ENCODE measurements around the gene PCK2. TPM values are rescaled to one million over a fixed set of nuclear protein-coding genes. Genes with fewer than 3 reads are reported as not detected.
"Not testable (repeated sequence)": the region's sequence is repeated elsewhere in the genome, so short reads cannot be mapped to it uniquely, and the experiment has no call there.

The PCK2 gene
- total RNA-seq, 1 donor from 2014 or later, result 3.1 TPM

DNA sequence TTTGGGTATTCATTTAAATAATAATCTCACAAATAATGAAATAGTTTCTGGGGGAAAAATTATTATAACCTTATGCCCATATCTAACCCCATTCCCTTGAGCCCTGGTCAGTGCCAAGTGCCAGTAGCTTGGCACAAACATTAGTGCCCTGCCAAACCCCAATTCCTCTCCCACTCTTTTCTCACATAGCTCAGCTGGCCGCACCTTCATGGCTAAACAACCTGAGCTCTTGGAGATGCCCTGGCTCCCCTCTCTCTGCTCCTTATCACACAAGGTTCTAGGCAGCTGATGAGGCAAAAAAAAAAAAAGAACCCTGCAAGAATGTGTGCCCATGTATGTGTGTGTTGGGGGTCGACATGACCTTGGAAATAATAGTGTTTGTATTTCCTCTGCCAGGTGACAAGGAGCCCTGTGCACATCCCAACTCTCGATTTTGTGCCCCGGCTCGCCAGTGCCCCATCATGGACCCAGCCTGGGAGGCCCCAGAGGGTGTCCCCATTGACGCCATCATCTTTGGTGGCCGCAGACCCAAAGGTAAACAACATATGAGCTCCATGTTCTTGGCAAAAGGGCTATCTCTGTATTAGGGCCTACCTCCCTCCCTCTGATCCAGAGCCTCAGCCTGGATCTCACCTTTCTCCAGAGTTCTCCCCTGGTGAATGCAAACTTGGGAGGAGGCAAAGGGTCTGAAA lies 8.4 kb downstream of the PCK2 start:
- TF ChIP-seq CTCF (IDR thresholded peaks at IDR 0.05; ENCODE audit: borderline replicate concordance), result no peak
- Histone ChIP-seq H3K4me1 (no peaks in the 10 kb centered on the region), H3K36me3 (peaks cover 3% of the 10 kb centered on the region), H3K27ac (replicated peaks) (no peak overlapping the region), H3K9me3 (replicated peaks) (no peaks in the 10 kb centered on the region), H3K4me3 (no peak overlapping the region), H3K27me3 (ENCODE audit: low read depth) (no peaks in the 10 kb centered on the region)
- intact Hi-C loops (cut with micrococcal nuclease), result no loop called here
- no peak for DNase-seq

DNA sequence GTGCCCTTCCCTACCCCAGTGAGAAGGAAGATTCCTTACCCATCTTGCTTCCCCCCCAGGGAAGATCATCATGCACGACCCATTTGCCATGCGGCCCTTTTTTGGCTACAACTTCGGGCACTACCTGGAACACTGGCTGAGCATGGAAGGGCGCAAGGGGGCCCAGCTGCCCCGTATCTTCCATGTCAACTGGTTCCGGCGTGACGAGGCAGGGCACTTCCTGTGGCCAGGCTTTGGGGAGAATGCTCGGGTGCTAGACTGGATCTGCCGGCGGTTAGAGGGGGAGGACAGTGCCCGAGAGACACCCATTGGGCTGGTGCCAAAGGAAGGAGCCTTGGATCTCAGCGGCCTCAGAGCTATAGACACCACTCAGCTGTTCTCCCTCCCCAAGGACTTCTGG lies 9.3 kb downstream of the PCK2 start:
- Histone ChIP-seq H3K27me3 (ENCODE audit: low read depth) (no peaks in the 10 kb centered on the region), H3K4me3 (no peak overlapping the region), H3K27ac (replicated peaks) (no peak overlapping the region), H3K4me1 (peaks cover 1% of the 10 kb centered on the region), H3K9me3 (replicated peaks) (no peaks in the 10 kb centered on the region), H3K36me3 (no peaks in the 10 kb centered on the region)
- intact Hi-C loops (cut with micrococcal nuclease), result no loop called here
- DNase-seq, result no peak
- TF ChIP-seq CTCF (IDR thresholded peaks at IDR 0.05; ENCODE audit: borderline replicate concordance), result no peak

DNA sequence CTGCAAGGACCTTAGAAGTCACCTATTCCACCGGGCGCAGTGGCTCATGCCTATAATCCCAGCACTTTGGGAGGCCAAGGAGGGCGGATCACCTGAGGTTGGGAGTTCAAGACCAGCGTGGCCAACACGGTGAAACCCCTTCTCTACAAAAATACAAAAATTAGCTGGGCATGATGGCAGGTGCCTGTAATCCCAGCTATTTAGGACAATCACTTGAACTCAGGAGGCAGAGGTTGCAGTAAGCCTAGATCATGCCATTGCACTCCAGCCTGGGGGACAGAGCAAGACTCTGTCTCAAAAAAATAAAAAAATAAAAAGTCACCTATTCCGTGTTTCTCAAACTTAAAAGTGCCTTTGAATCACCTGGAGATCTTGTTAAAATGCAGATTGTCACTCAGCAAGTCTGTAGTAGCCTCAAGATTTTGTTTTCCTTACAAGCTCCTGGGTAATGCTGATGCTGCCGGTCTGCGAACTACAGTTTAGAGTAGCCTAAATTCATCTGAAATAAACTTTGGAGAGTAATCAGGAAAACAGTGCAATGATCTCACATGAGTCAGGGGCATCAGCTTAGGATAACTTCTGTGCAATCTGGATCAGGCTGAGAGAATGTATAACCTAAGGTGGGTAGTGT lies 11.6 kb downstream of the PCK2 start:
- H3K4me1 ChIP-seq; H3K27ac ChIP-seq (replicated peaks); DNase-seq; H3K9me3 ChIP-seq (replicated peaks); H3K27me3 ChIP-seq (ENCODE audit: low read depth); H3K36me3 ChIP-seq; H3K4me3 ChIP-seq: not testable (repeated sequence)
- intact Hi-C loops (cut with micrococcal nuclease), result loop anchor here (5.0 kb wide), 1 partner anchor 43 kb away; no protein-coding TSS in a partner anchor

- H3K27ac ChIP-seq (replicated peaks), result no peak overlapping the region
- no peaks in the 10 kb centered on the region for H3K9me3 ChIP-seq (replicated peaks)
- peaks cover 10% of the 10 kb centered on the region for H3K4me1 ChIP-seq
- no peak for TF ChIP-seq CTCF (IDR thresholded peaks at IDR 0.05; ENCODE audit: borderline replicate concordance)
- H3K27me3 ChIP-seq (ENCODE audit: low read depth), result no peaks in the 10 kb centered on the region
- H3K36me3 ChIP-seq, result no peaks in the 10 kb centered on the region
- intact Hi-C loops (cut with micrococcal nuclease), result loop anchor here (5.0 kb wide), 1 partner anchor 44 kb away; no protein-coding TSS in a partner anchor
- no peak for DNase-seq
- no peak overlapping the region for H3K4me3 ChIP-seq
Observed at GRCh38 chr14:24106672-24107271, 12.7 kb downstream of the PCK2 start.

- H3K27ac ChIP-seq (replicated peaks), result peak overlapping the region; percentile 37
- intact Hi-C loops (cut with micrococcal nuclease), result loop anchor here (5.0 kb wide), 1 partner anchor 46 kb away; no protein-coding TSS in a partner anchor
Observed at GRCh38 chr14:24108336-24108874, 14.3 kb downstream of the PCK2 start.

More at GRCh38 chr14:24108336-24108874, 14.3 kb downstream of the PCK2 start:
- Histone ChIP-seq H3K27me3 (ENCODE audit: low read depth) (no peaks in the 10 kb centered on the region), H3K4me1 (peaks cover 13% of the 10 kb centered on the region), H3K36me3 (no peaks in the 10 kb centered on the region), H3K4me3 (no peak overlapping the region), H3K9me3 (replicated peaks) (no peaks in the 10 kb centered on the region)
- no peak for DNase-seq
- no peak for TF ChIP-seq CTCF (IDR thresholded peaks at IDR 0.05; ENCODE audit: borderline replicate concordance)

Measured in left ventricle myocardium inferior (tissue), 1 donor.